Mesothelial cell of epicardium (in vitro differentiated cells): ENCODE results near the gene RYR3. TPM values are rescaled to one million over a fixed set of nuclear protein-coding genes. Genes with fewer than 3 reads are reported as not detected.

ENCODE experiments used
- DNase-seq, 2 experiments: peaks; one replicate each; pipeline ENCODE4 v3.0.0; 2021; ENCODE audit warnings: low spot score in 2 of 2; ENCODE audit not compliant: unreplicated experiment in 2 of 2
- H3K27ac Mint-ChIP-seq: 2 replicates; pipeline ENCODE4 v1.8.0; 2021; ENCODE audit warnings: mixed read lengths
- H3K27me3 Mint-ChIP-seq: 2 replicates; pipeline ENCODE4 v1.8.0; 2021; ENCODE audit warnings: low read depth, mixed read lengths
- H3K36me3 Mint-ChIP-seq: 2 replicates; pipeline ENCODE4 v1.8.0; 2021; ENCODE audit warnings: mixed read lengths
- H3K4me1 Mint-ChIP-seq: 2 replicates; pipeline ENCODE4 v1.8.0; 2021; ENCODE audit warnings: mixed read lengths
- H3K4me3 Mint-ChIP-seq: 2 replicates; pipeline ENCODE4 v1.8.0; 2021; ENCODE audit warnings: mild to moderate bottlenecking, moderate library complexity, mixed read lengths
- H3K9me3 Mint-ChIP-seq: 2 replicates; pipeline ENCODE4 v1.8.0; 2021; ENCODE audit warnings: mixed read lengths
- CTCF ChIP-seq: fragments of 200-600 bp; sonication (generic); IDR thresholded peaks from one replicate; pipeline ENCODE4 v1.5.0; 2021; ENCODE audit warnings: antibody characterized with exemption; ENCODE audit not compliant: unreplicated experiment
- total RNA-seq: library from RNA; stranded (reverse); gene quantifications from 3 replicates; pipeline ENCODE4 v1.2.1, GENCODE V29; 2021

The RYR3 gene
- total RNA-seq, 1 donor from 2014 or later: 3.8 TPM

- Mint-ChIP-seq H3K36me3 (no peaks in the 10 kb centered on the region), H3K9me3 (no peaks in the 10 kb centered on the region), H3K4me3 (no peak overlapping the region), H3K4me1 (peaks cover 21% of the 10 kb centered on the region), H3K27ac (no peak overlapping the region), H3K27me3 (peaks cover 7% of the 10 kb centered on the region)
- no peak for DNase-seq
- TF ChIP-seq CTCF: no peak
These were observed 205.8 kb downstream of the RYR3 start for GRCh38 chr15:33516563-33516962.

- Mint-ChIP-seq H3K27ac (no peak overlapping the region), H3K4me1 (peaks cover 21% of the 10 kb centered on the region), H3K36me3 (no peaks in the 10 kb centered on the region), H3K4me3 (no peak overlapping the region), H3K9me3 (no peaks in the 10 kb centered on the region), H3K27me3 (peaks cover 7% of the 10 kb centered on the region)
- no peak for DNase-seq
- TF ChIP-seq CTCF: no peak
These were observed 207.2 kb downstream of the RYR3 start for GRCh38 chr15:33517944-33518343.

- H3K9me3 Mint-ChIP-seq: no peaks in the 10 kb centered on the region
- no peaks in the 10 kb centered on the region for H3K36me3 Mint-ChIP-seq
- H3K4me1 Mint-ChIP-seq: peaks cover 21% of the 10 kb centered on the region
- no peak for DNase-seq
- peaks cover 6% of the 10 kb centered on the region for H3K27me3 Mint-ChIP-seq
- H3K27ac Mint-ChIP-seq: no peak overlapping the region
- TF ChIP-seq CTCF: no peak
- H3K4me3 Mint-ChIP-seq: no peak overlapping the region
These were observed 207.7 kb downstream of the RYR3 start for GRCh38 chr15:33518421-33518820.

- H3K4me1 Mint-ChIP-seq: peaks cover 8% of the 10 kb centered on the region
- peaks cover 4% of the 10 kb centered on the region for H3K27me3 Mint-ChIP-seq
- H3K4me3 Mint-ChIP-seq: no peak overlapping the region
- H3K36me3 Mint-ChIP-seq: no peaks in the 10 kb centered on the region
- no peaks in the 10 kb centered on the region for H3K9me3 Mint-ChIP-seq
- no peak for DNase-seq
- H3K27ac Mint-ChIP-seq: no peak overlapping the region
- no peak for TF ChIP-seq CTCF
These were observed 213.5 kb downstream of the RYR3 start for GRCh38 chr15:33524274-33524673.

- no peak for TF ChIP-seq CTCF
- Mint-ChIP-seq H3K36me3 (no peaks in the 10 kb centered on the region), H3K27ac (no peak overlapping the region), H3K4me1 (no peaks in the 10 kb centered on the region), H3K27me3 (peaks cover 10% of the 10 kb centered on the region), H3K4me3 (no peak overlapping the region), H3K9me3 (no peaks in the 10 kb centered on the region)
- DNase-seq: no peak
These were observed 215.8 kb downstream of the RYR3 start for GRCh38 chr15:33526532-33526931.

GRCh38 chr15:33533197-33533596 lies 222.4 kb downstream of the RYR3 start:
- TF ChIP-seq CTCF: no peak
- no peak for DNase-seq
- peaks cover 33% of the 10 kb centered on the region for H3K27me3 Mint-ChIP-seq

More at GRCh38 chr15:33533197-33533596, 222.4 kb downstream of the RYR3 start:
- no peak overlapping the region for H3K27ac Mint-ChIP-seq
- H3K36me3 Mint-ChIP-seq: no peaks in the 10 kb centered on the region
- H3K9me3 Mint-ChIP-seq: no peaks in the 10 kb centered on the region
- no peak overlapping the region for H3K4me3 Mint-ChIP-seq
- H3K4me1 Mint-ChIP-seq: no peaks in the 10 kb centered on the region
